ENCODE results near the gene CDKN2A. TPM values are rescaled to one million over a fixed set of nuclear protein-coding genes. Genes with fewer than 3 reads are reported as not detected.

CDKN2A gene
- total and polyA plus RNA-seq, 2 donors (not counting 3 experiments of a cell fraction or from before 2014, with no cell fraction given), result 8.5 to 10.7 TPM

DNA sequence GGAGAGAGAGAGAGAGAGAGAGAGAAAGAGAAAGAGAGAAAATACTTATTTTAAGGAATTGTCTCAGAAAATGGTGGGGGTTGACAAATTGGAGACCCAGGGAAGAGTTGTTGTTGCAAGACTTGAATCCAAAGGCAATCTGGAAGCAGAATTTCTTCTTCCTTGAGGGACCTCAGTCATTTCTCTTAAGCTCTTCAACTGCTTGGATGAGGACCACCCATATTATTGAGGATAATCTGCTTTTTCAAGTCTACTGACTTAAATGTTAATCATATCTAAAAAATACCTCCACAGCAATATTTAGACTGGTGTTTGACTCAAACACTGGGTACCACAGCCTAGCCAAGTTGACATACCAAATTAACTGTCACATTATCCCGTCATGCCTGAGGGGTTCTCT is 3.3 kb upstream of the CDKN2A start:
- H2AFZ ChIP-seq (ENCODE audit: low read depth, low read length), result no peak overlapping the region
- intact Hi-C loops (cut with micrococcal nuclease), result no loop called here
- dilution Hi-C loops (cut with MboI; ENCODE audit: extremely low pct_ligation_motif_present, low sequenced_read_pairs), result no loop called here
- H3K36me3 ChIP-seq (ENCODE audit: control insufficient read depth in 2 of 2, extremely low read depth in 1 of 2, insufficient read depth in 2 of 2, low read length in 2 of 2), result no peaks in the 10 kb centered on the region
- no peak overlapping the region for H3K4me2 ChIP-seq (ENCODE audit: insufficient read depth, low read length)
- DNase-seq (ENCODE audit: low read depth, low spot score) (no peak), FAIRE-seq (no peak)
- no peaks in the 10 kb centered on the region for H4K20me1 ChIP-seq (replicated peaks; ENCODE audit: control insufficient read depth, extremely low read depth, insufficient read depth, low read length)
- H3K9ac ChIP-seq (replicated peaks; ENCODE audit: extremely low read depth, insufficient read depth, low read length), result no peak overlapping the region
- H3K9me1 ChIP-seq (replicated peaks; ENCODE audit: control insufficient read depth, extremely low read depth, insufficient read depth, low read length), result no peaks in the 10 kb centered on the region
- H3K4me3 ChIP-seq (replicated peaks in 1 of 3; ENCODE audit: insufficient read depth in 1 of 3, low read depth in 1 of 3, low read length in 3 of 3), result no peak overlapping the region
- H3K27me3 ChIP-seq (ENCODE audit: control insufficient read depth in 2 of 2, insufficient read depth in 2 of 2, low read length in 2 of 2), result peaks cover 2 to 13% of the 10 kb centered on the region in 2 experiments
- POLR2A ChIA-PET, result interaction anchor here (0.5 kb wide), 1 partner anchor 50 kb away, joined by 3 read pairs; no protein-coding TSS in a partner anchor
- H3K9me3 ChIP-seq (replicated peaks; ENCODE audit: control insufficient read depth, insufficient read depth, low read length), result no peaks in the 10 kb centered on the region
- CTCF ChIA-PET, result interaction anchor here (0.7 to 4.7 kb wide), 5 partner anchors 10 to 246 kb away, joined by 3 to 68 read pairs (median 3); partner anchors contain the start of gene CDKN2B
- H3K4me1 ChIP-seq (ENCODE audit: control insufficient read depth, extremely low read depth, insufficient read depth, low read length), result peaks cover 7% of the 10 kb centered on the region
- H3K27ac ChIP-seq (ENCODE audit: insufficient read depth, low read depth, low read length), result no peak overlapping the region
- no peaks in the 10 kb centered on the region for H3K79me2 ChIP-seq (ENCODE audit: control insufficient read depth, insufficient read depth, low read length)
- BruUV-seq (replicated peaks), result no TSS peak
- no peak for TF ChIP-seq JUN (IDR thresholded peaks at IDR 0.05; ENCODE audit: borderline replicate concordance, insufficient read depth, insufficient read length, low read depth)
- TF ChIP-seq MYC (IDR thresholded peaks at IDR 0.05; ENCODE audit: low read depth, low read length), result no peak
- TF ChIP-seq, protein P1, sequence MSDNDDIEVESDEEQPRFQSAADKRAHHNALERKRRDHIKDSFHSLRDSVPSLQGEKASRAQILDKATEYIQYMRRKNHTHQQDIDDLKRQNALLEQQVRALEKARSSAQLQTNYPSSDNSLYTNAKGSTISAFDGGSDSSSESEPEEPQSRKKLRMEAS (IDR thresholded peaks at IDR 0.05; ENCODE audit: insufficient read depth, insufficient read length), result no peak
- no peak for TF ChIP-seq POLR2AphosphoS5 (IDR thresholded peaks at IDR 0.05; ENCODE audit: insufficient read depth, low read depth, low read length)
- TF ChIP-seq GATA2 (IDR thresholded peaks at IDR 0.05; ENCODE audit: insufficient read depth, insufficient read length, low read depth, low read length), result no peak
- TF ChIP-seq CTCF (IDR thresholded peaks at IDR 0.05; ENCODE audit: extremely low read depth in 1 of 2, insufficient read depth in 1 of 2, low read depth in 1 of 2, low read length in 2 of 2), result no peak
- no peak for TF ChIP-seq FOS (IDR thresholded peaks at IDR 0.05; ENCODE audit: borderline replicate concordance, insufficient read depth, low read length)
- TF ChIP-seq EZH2 (IDR thresholded peaks at IDR 0.05; ENCODE audit: borderline replicate concordance, low read depth, low read length, severe bottlenecking), result no peak
- no peak for TF ChIP-seq POLR2A (IDR thresholded peaks at IDR 0.05; ENCODE audit: low read depth, low read length)

All from endothelial cell of umbilical vein (primary cell).